ENCODE results near the gene USP10.

Gene USP10

DNA sequence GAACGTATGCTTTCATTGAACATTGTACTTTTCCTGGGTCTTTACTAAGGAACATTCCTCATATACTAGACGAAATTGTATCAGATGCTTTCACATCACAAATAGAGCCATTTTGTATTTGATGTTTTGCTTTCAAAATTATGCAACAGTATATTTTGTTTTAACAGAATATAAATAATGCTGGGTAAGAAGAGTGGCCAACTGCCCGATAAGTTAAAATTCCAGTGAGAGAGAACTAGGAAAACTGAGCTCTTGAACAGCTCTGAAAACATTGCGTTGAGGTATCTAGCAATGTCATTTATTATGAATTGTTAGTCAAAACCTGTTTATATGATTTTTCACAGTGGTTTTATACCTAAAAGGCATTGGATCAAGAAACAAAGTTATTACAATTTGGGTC is 50.8 kb downstream of the USP10 start:
- no peak for DNase-seq (ENCODE audit: low read depth in 3 of 3)

DNA sequence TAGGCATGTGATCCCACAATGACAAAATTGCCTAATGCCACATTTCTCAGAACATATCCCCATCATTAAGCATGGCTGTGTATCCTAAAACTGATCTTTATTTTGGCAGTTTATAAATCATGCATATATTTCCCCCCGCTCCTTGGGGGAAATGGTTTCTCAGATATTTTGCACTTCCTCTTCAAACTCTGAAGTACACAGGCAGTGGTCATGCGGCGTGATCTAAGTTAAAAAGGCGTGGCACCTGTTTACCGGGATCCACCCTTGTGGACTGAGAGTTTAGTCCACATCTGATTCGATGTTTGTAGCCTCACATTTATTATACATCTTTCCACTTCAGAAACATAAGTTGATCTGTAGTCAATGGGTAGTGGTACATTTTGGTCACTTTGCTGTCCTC is 51.4 kb downstream of the USP10 start:
- no peak for DNase-seq (ENCODE audit: low read depth in 3 of 3)

DNA sequence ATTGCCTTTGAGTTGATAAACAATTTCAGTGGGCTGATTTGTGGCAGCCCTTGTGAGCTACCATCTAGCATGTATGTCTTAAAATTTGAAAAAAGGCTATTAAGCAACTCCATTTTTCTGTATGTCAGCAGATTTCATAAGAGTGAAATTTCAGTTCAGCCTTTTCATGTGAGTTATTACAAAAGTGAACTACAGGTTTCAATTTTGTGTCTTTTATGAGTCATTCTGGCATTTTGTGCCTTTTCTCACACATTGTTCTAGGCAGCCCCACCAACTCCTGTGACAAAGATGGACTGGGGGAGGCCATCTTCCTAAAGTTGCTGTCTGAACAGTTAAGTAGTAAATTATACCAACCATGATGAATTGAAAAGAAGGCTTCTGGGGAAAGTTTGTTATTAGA is 52.1 kb downstream of the USP10 start:
- no peak for DNase-seq (ENCODE audit: low read depth in 3 of 3)

DNA sequence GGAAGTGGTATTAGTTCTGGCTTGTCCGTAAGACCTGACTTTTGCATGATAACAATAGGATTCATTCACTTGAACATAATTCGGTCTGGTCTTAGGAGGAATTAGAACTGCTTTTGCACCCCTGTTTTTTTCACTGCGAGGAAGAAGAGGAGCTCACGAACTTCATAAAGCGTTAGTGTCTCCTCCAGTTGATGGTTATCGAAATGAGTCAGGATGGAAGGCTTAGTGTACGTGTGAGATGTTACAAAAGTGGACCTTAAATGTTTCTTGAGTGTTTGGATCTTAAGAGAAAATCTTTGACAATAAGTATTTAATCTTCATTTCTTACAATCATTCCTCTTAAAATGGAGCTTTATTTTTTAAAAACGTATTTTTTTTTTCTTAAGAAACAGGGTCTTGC is 52.8 kb downstream of the USP10 start:
- DNase-seq (ENCODE audit: low read depth in 3 of 3) = no peak

DNA sequence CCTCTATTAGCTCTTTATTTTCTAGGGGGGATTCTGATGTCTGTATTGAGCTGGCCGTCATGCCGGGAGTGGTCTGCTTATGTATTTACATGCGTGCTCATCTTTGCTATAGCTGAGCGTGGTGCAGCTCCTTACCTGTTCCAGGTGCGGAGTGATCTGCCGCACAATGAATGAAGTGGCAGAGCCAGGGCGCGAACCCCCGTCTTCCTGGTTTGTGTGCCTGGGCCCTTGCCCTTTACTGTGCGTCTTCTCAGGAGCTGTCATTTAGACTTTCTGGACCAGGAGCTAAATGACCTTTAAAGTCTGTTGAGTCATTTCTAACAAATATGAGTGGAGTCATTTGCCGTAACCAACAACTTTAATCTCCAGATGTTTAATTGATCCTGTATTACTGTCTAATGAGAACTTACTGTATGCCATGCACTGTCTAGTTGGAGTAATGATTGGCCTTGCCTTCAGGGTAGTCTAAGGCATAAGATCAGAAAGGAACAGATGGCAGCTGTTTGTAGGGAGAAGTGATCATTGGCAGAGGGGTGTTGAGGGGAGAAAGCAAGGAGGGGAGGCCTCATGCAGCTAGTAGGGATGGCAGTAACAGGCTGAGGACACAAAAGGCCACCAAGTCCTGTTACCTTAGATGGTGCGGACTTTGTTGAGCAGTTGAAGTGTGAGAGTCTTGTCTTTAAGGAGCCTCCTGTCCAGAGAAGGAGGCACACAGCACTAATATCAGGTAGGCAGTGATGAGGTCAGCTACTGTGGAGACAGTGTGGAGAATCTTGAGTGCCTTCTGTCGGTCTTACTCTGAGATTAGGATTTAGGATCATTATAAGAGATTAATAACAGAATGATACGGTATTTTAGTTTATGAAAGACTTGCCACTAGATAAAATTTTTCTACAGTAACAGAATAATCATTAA is 53.9 kb downstream of the USP10 start:
- no peak for DNase-seq (ENCODE audit: low read depth in 3 of 3)

DNA sequence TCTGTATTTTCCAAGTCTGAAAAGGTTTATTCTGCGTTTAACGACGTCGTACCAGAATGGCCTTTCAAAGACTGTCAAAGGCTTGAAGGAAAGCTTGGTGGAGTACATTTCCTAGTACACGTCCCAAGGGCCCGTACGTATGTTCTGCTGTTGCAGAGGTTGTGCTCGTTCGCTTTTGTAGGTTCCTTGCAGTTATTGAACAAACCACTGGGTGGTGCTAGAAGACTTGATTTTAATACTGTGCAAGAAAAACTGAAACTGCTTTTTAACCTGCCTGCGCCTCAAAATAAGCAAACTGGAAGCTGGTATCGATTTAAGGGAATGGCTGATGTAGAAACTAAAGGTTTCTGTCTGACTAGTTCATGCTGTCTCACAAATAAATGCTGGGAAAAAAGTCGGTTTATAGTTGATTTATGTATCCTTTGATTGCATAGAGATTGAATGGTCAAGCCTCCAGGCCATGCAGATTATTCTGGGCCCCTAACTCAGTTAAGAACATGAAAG is 54.6 kb downstream of the USP10 start:
- DNase-seq (ENCODE audit: low read depth in 3 of 3) = peak; percentile 21 to 52 (median 49)

DNA sequence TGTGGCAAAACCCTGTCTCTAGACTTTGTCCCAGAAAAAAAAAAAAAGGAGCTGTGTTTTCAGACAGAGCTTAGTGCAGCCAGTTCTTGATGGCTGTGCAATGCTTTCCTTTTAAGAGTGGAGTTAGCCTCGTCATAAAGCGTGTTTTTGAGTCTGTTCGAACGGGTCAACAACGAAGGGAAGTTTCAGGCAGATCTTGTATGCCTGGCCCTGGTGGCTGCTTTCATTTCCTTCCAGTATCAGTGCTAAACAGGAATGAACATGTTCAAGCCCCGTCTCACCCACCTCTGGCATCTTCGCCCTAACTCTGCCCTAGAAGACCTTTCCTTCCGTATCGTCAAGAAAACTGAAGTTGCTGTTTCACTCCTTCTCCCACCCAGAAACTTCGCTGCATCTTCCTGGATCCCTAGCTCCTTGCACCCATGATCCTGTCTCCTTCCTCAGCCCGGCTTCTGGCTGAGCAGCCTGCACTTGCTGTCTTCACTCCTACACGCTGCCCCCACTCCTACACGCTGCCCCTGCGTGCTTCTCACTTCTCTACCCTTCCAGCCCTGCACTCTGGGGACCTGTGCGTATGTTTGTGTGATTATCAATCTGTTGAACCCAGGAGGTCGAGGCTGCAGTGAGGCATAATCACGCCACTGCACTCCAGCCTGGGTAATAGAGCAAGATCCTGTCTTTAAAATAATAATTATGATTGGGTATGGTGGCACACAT is 55.3 kb downstream of the USP10 start:
- DNase-seq (ENCODE audit: low read depth in 3 of 3) = no peak

DNA sequence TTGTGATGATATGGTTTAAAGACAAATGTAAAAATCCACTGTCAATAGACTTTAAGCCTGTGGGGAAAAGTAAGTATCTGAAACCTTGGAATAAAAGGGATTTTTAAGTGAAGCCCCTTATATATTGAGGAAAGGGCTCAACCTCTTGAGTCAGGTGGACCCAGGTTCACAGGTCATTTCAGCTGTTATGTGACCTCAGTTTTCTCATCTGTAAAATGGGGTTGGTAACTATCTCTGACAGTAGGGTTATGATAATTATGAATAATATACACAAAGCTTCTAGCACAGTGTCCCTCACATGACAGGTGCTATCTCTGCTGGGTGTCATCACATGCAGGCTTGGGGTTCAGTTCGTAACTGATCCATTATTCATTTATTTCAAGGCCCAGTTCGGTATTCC is 57.0 kb downstream of the USP10 start:
- no peak for DNase-seq (ENCODE audit: low read depth in 3 of 3)

DNA sequence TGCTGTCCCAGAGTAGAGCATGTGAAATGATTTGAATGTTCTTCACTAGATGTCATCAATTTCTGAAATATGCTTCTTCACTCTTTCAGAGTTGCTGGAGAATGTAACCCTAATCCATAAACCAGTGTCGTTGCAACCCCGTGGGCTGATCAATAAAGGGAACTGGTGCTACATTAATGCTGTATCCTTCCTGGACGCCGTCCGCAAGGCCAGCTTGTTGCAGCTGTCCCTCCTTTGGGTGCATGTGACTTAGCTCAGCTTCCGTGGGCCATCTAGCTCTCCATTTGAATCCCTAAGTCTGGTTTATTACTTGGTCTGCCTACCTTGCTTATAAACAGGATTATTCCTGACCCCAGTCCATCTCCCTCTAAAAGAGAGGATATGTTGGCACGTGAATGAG is 58.8 kb downstream of the USP10 start:
- no peak for DNase-seq (ENCODE audit: low read depth in 3 of 3)

DNA sequence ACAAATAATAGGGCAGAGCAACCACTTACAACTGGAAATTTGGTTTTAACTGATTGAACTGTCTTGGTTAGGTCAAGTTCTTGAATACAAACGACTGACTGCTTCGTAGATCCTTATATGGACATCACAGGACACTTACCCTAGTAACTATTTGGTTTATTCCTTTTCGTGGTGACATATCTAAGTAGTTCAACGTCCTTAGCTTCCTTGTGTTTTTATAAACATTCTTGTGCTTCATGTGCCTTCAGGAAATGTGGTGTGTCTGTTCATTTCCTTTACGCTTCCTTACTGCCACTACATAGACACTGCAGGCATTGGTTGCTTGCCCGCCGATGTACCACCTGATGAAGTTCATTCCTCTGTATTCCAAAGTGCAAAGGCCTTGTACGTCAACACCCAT is 59.3 kb downstream of the USP10 start:
- no peak for DNase-seq (ENCODE audit: low read depth in 3 of 3)

DNA sequence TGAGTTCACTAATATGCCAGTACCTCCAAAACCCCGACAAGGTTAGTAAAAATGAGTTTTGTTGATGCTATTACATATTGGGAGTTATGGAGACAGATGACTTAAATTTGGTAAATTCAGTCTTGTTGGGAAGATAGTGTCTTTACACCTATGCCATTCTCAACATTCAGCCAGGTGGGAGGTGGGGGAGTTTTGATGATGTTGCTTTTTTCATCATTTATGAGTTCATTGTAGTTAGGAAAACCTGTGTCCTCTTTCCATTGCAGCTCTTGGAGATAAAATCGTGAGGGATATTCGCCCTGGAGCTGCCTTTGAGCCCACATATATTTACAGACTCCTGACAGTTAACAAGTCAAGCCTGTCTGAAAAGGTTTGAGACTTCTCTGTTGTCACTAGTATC is 60.1 kb downstream of the USP10 start:
- DNase-seq (ENCODE audit: low read depth in 3 of 3) = no peak

DNA sequence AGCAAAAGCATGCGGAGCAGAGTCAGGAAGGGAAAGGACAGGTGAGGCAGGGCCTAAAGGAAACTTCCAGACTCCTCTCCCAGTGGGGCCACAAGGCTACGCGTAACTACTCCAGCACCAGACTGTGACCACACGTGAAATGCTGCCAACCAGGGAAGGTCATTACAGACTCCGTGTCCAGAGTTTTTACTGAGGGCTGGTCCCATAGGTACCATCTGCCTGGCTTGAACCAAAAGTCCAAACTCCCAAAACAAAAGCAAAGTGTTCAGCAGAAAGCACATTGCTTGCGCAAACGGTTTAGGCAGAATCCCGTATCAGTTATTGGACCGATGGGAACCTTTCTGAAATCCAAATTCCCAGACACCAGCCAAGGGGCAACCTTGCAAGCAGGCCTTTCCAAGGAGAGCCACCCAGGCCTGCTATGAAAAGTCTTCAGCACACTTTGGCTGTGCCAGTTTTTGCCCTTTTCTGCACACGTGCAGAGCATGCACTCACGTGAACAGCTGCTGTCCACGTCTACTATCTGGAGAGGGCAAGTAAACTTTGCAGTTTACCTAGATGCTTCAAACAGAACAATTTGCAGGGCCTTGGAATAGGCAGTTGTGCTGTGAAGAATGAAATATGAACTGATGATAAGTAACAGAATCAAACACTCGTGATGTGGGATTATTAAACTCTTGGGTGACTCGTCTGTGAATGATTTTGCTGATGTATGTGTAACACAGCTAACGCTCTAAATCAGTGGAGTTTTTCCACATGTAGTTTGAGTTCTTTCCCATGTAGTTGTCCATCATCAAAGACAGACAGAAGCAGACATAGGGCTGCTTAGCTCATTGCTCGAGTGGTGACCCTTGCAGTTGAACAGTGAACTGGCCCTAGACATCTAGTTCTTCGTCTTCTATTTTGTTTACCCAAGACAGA is 61.9 kb downstream of the USP10 start:
- DNase-seq (ENCODE audit: low read depth in 3 of 3) = no peak

DNA sequence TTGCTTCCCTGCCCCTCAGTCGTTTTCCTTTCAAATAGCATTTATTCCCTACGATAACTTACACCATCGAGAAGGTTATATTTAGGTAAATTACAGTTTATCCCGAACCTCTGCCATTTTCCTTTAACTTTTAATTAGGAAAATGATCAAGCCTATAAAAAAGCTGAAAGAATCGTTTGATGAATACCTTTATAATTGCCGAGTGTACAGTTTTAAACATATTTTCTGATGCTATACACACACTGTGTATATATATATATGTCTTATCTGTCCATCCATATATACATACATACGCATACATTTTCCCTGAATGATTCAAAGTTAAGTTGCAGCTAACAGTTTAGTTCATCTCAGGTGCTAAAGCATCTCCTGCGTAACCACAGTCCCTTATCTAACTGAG is 63.4 kb downstream of the USP10 start:
- DNase-seq (ENCODE audit: low read depth in 3 of 3) = no peak

DNA sequence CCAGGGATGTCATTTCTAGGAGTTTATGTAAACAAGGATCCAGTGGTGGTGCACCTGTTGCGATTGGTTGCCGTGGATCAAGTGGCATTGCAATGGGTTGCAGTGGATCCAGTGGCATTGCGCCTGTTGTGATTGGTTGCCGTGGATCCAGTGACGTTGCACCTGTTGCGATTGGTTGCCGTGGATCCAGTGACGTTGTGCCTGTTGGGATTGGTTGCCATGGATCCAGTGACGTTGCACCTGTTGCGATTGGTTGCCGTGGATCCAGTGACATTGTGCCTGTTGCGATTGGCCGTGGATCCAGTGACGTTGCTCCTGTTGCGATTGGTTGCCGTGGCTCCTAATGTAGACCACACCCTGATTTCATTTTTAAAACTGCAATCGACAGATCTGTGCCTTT is 63.8 kb downstream of the USP10 start:
- DNase-seq (ENCODE audit: low read depth in 3 of 3) = no peak

DNA sequence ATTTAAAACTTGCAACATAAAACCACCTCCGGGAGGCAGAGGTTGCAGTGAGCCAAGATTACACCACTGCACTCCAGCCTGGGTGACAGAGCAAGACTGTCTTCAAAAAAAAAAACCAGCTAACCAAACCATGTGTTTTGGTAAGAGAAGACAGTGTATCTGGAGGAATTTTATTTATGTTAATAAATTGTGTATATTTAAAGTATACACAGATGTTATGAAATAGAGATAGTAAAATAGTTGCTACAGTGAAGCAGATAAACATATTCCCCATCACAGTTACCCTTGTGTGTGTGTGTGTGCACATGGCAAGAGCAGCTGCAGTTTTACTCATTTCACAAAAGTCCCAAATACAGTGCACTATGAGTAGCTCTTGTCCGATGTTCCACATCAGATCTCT is 65.2 kb downstream of the USP10 start:
- no peak for DNase-seq (ENCODE audit: low read depth in 3 of 3)

DNA sequence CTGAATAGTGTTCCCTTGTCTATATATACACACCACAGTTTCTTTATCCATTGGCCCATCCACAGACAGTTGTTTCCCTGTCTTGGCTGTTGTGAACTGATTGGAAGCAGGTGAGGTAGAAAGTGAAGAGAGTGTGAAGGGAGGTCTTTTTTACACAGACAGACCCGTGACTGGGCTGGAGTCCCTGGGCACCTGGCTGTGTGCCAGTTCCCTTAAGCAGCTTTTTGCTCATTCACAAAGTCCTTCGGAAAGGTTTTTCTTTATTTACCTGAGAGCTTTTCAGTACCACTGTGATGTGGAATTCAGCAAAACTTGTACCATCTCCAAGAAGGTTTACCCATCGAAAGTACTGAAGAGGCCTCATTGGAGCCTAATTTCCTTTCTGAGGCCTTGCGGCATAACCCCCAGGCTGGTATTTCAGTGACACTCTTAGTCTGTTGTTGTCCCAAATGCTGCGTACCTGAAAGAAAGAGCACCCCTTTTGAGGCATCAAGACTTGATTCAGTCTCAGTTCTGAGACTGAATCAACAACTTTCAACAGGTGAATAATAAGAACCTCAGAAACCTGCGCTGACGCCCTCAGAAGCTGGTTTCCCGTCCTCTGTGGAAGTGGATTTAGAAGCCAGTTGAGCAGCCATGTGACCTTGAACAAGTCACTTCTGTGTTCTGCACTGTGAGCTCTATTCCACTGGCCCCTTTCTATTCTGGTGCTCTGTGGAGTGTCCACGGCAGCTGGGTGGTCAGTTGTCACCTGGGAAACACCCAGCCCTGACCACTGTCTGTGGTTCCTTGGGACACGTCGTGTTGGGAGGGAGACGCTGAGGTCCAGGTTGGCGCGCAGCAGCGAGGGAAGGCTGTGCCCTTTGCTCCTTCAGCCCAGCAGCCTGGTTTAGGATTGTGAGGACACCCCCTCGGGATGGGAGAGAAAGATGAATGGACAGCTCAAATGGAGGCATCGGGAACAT is 66.1 kb downstream of the USP10 start:
- DNase-seq (ENCODE audit: low read depth in 3 of 3) = peak in 1 of 3 donors; percentile 14

DNA sequence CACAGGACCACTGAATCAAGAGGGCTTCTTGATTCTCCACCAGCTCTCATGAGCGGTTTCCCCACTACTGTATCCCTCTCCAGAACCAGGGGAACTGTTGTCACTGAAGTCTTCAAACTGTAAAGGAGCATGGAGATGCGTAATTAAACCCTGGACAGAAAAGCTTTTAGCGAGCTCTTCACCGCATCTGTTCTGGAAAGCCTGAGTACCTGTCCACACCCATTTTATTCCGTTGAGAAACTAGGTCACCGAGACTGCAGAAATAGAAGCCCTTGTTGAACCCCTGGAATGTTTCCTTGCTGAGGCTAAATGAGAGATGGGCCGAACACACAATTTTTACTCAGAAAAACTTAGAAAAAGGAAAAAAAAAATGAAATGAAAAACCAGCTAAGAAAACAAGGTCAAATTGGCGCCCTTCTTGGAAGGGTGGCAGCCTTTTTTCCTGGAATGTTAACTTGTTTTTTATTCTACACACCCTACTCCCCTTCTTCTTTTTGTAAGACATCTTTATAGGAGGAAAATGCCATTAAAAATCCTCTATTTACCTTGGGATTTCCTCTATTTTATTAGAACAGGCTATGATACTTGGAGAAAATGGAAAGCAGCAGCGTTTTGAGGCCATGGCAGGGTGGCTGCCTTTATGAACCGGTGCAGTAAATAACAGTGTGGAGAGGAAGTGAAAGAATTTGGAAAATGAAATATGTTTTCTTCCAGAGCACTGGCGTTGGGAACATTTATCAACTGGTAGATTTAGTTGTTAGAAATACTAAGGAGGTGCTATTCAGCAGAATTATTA is 67.4 kb downstream of the USP10 start:
- DNase-seq (ENCODE audit: low read depth in 3 of 3) = no peak

DNA sequence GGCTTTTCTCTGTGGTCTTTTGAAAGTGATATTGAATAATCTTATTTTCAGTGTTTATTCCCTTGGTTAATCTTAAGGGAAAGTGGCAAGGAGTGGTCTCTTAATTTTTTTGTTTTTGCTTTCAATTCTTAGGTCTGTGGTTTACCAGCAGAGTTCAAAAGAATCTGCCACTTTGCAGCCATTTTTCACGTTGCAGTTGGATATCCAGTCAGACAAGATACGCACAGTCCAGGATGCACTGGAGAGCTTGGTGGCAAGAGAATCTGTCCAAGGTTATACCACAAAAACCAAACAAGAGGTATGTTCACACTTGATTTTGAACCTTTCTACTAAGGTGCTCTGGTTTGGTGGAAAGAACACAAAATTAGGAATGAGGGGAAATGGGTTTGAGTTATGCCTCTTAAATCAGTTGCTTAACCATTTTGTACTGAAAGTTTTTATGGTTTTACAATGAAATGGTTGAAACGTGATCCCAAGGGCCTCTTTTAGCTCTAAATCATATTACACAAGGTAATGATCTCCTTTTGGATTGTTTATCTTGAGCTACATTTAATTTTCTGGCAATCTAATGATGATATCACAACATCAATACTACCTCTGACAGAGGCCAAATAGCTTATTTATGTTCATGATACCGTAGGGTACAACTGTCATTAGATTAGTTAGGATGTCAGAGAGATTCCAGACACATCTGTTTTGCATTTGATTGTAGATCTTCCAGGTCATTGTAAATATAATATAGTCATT is 68.4 kb downstream of the USP10 start:
- DNase-seq (ENCODE audit: low read depth in 3 of 3) = no peak

DNA sequence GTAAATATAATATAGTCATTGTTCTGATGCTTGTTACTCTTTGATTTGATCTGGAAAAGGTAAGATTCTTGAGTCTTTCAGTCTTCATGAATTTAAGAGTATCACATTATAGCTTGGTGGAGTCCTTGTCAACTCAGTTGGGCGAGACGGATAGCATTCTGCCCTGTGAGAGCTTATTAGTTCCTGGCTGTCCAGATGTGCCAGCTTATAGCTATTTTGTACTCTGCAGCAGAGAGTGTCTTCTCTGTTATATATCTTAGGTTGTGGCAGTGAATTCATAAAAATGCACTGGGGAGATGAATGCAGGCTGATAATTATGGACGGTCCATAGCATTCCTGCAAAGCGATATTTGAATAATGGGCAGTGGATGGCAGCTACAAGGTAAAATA is 69.0 kb downstream of the USP10 start:
- DNase-seq (ENCODE audit: low read depth in 3 of 3) = no peak

All from stimulated activated CD4-positive, alpha-beta T cell treated with anti-CD3 and anti-CD28 coated beads, TNF-alpha, amount 100 ng/mL, for 48 hours (primary cell).